ENCODE measurements around the gene FAM171A1.

DNA sequence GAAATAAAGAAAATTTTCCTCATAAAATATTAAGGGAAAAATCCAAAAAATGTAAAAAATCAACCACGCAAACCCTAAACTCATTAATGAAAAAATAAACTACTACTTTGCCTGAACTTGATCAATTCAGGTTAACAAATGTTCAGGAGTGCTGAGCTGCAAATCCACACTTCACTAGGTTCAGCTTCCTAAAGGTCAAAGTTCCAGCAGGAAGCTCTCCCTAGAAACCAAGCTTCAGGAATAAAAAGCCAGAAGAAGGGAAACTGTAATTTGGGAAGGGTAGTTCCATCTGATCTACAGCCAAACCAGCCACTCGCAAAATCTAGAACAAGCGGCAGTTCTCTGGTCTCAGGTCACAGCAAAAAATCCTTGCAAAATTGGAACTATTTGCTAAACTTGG is 194.8 kb downstream of the FAM171A1 start:
- TF ChIP-seq EZH2 (IDR thresholded peaks at IDR 0.05) (no peak), POLR2AphosphoS5 (IDR thresholded peaks at IDR 0.05; ENCODE audit: borderline replicate concordance, low read depth, low read length) (no peak), FOXP2 (optimal IDR thresholded peaks at IDR 0.05; ENCODE audit: control extremely low read depth, extremely low read length, insufficient read depth) (no peak)

Data from SK-N-MC (cell line).